Ovary (tissue), 10 donors: ENCODE measurements around the gene SLC25A30. TPM values are rescaled to one million over a fixed set of nuclear protein-coding genes. Genes with fewer than 3 reads are reported as not detected.
A peak's percentile ranks its signal among the peaks of the same experiment; 100 is the strongest.

ENCODE experiments used
- DNase-seq, 5 donors: peaks; one replicate each; pipeline ENCODE4 v3.0.0-alpha.2; 2019 to 2020
- H3K27ac ChIP-seq, 2 donors: fragments of 200-600 bp; one replicate each; pipeline versions ENCODE4 v1.5.1 to v1.8.0; 2019 to 2022
- H3K27me3 ChIP-seq: fragments of 200-600 bp; one replicate; pipeline ENCODE4 v1.8.0; 2022
- H3K36me3 ChIP-seq: fragments of 200-600 bp; sonication (generic); one replicate; pipeline ENCODE4 v1.5.1; 2019
- H3K4me1 ChIP-seq: one replicate; pipeline ENCODE4 v1.8.1; 2013; ENCODE audit warnings: mild to moderate bottlenecking, moderate library complexity; ENCODE audit not compliant: insufficient read depth
- H3K4me3 ChIP-seq: fragments of 200-600 bp; sonication (generic); one replicate; pipeline ENCODE4 v1.5.1; 2017
- H3K9me3 ChIP-seq, 2 donors: fragments of 200-600 bp in 1 of 2; sonication (generic) in 1 of 2; one replicate each; pipeline versions ENCODE4 v1.5.1 to v1.8.1; 2013 to 2019; ENCODE audit warnings: mild to moderate bottlenecking in 1 of 2, moderate library complexity in 1 of 2
- EP300 ChIP-seq: sonication (generic); formaldehyde crosslinking; IDR thresholded peaks from one replicate; pipeline ENCODE4 v1.6.1; 2017; ENCODE audit warnings: antibody characterized with exemption
- POLR2A ChIP-seq: fragments of 450-650 bp; IDR thresholded peaks from one replicate; pipeline ENCODE4 v1.6.1; 2017; ENCODE audit warnings: antibody characterized with exemption, mild to moderate bottlenecking, moderate library complexity
- WGBS, 3 donors: extraction: QIAGEN DNeasy Blood & Tissue Kit in 1 of 3; methylation state at CpG; one replicate each; pipeline versions ENCODE4 v1.1.5 to v1.1.7; 2013 to 2017; 5-methylcytosine and 5-hydroxymethylcytosine counted together
- intact Hi-C, 4 donors: fragments of 100-400 bp; cut with DNase I; formaldehyde crosslinking; loops; one replicate each; pipeline versions ENCODE4 v1.11.0 to v1.15.1; 2022 to 2023
- long read RNA-seq, 3 donors: library from polyadenylated mRNA in 2 of 3; unstranded in 2 of 3; transcript quantifications; one replicate each; pipeline ENCODE4 v2.0.0 and lab custom pipeline, GENCODE V29; 2021 to 2026
- polyA plus RNA-seq, 2 donors: library from polyadenylated mRNA; stranded (reverse); fragments of 200-250 nt in 1 of 2; fragments of 350-450 nt in 1 of 2; fragmentation: Illumina TruSeq in 1 of 2; extraction: RNeasy Lipid Tissue Mini Kit (QIAGEN cat#74804) in 1 of 2; gene quantifications; one replicate each; pipeline ENCODE4 v1.2.3, GENCODE V29; 2013 to 2014
- total RNA-seq, 7 donors: library from RNA; depleted of rRNA in 2 of 7; stranded (reverse); fragments of >200 nt in 2 of 7; fragmentation: NEBNext Ultra II Directional in 3 of 7; extraction: Animal tissue kit (Norgen Biotek cat#: 25700) in 3 of 7; gene quantifications; one replicate each; pipeline versions ENCODE4 v1.1.0 to v1.2.4, GENCODE V29; 2016 to 2023
- TF ChIP-seq, protein P1 (sequence below), 3 donors: fragments of 450-650 bp in 2 of 3; fragments of 200-600 bp in 1 of 3; IDR thresholded peaks; one replicate each; pipeline versions ENCODE4 v1.5.1 to v1.8.0; 2016 to 2022; ENCODE audit warnings: antibody characterized with exemption in 3 of 3, mild to moderate bottlenecking in 1 of 3
- donor health status: DM: no; HTN: no; CAD: no; lungs with moderate emphysema.
- donor health status: DM: no; HTN: no; CAD: no.
- donor health status: Bipolar disorder and iron deficiency.
- donor health status: DM: yes; HTN: yes; CAD: no.
- donor health status: DM: no; HTN: no; CAD: no.
- donor health status: DM: yes; HTN: yes; CAD: no.

The SLC25A30 gene, protein sequence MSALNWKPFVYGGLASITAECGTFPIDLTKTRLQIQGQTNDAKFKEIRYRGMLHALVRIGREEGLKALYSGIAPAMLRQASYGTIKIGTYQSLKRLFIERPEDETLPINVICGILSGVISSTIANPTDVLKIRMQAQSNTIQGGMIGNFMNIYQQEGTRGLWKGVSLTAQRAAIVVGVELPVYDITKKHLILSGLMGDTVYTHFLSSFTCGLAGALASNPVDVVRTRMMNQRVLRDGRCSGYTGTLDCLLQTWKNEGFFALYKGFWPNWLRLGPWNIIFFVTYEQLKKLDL
- total RNA-seq (10 to 100 TPM; 10.7 to 33.4 (median 22.8) TPM), polyA plus RNA-seq (10 to 100 TPM; 11.5 to 23.2 TPM)
- long read RNA-seq, donor 1, partial matches to known transcripts: 0 of 5 reads
- long read RNA-seq, donor 1, other reads (novel, unspliced or antisense): 3 of 5 reads
- long read RNA-seq, donor 2, partial matches to known transcripts: 0 of 3 reads
- long read RNA-seq, donor 2, other reads (novel, unspliced or antisense): 0 of 3 reads
- long read RNA-seq, donor 3, partial matches to known transcripts: 0 of 5 reads
- long read RNA-seq, donor 3, other reads (novel, unspliced or antisense): 2 of 5 reads

DNA sequence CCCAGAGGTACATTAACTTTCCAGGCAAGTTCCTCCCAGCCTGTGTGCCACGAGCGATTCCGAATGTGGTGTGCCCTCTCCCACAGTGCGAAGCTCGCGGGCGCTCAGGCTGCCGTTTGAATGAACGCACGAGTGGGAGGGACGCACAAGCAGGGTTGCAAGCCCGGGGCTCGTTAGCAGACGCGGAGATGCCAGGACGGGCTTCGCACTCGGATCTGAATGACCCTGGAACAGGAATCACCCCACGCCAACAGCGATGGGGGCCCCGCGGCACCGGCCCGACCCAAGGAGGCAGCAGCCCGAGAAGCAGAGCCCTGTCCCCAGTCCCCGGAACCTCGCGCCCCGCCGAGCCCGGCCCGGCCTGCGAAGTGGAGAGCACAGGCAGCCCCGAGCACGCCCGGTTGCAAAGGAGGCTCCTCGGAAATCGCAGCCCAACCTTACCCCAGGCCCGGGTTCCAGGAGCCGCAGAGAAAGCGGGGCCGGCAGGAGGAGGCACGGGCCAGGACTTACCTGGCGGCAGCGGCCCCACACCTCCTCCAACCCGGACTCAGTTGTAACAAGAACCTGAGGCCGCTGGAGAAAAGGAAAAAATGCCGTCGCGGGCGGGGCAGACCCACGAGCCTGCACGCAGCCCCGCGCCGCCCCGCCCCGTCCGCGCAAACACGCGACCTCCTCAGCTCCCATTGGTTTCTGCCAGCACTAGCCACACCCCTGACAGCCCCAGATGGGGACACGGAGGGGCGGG lies at the start of gene SLC25A30:
SLC25A30 (minus strand) TSS at position 584 of the 745 bp plus-strand sequence. CDS start 6,948 bp downstream, outside the sequence.
- peak within 1 kb of the TSS; percentile 4 to 76 for H3K27ac ChIP-seq
- peak; percentile 91 to 95 (median 94) for DNase-seq
- H3K9me3 ChIP-seq: no peaks in the 10 kb centered on the region
- intact Hi-C loops: loop anchor here in 1 of 4 donors (10.0 kb wide), 1 partner anchor 47 kb away; the partner anchor contains the start of gene COG3
- WGBS, 3 donors: 0% methylated on average over 47 to 64 of the region's 64 CpGs
- H3K4me3 ChIP-seq: peak within 1 kb of the TSS; percentile 79
- H3K27me3 ChIP-seq: no peaks in the 10 kb centered on the region
- no peaks in the 10 kb centered on the region for H3K36me3 ChIP-seq
- peaks cover 8% of the 10 kb centered on the region for H3K4me1 ChIP-seq
- peak; percentile 44 for TF ChIP-seq POLR2A
- TF ChIP-seq, protein P1, sequence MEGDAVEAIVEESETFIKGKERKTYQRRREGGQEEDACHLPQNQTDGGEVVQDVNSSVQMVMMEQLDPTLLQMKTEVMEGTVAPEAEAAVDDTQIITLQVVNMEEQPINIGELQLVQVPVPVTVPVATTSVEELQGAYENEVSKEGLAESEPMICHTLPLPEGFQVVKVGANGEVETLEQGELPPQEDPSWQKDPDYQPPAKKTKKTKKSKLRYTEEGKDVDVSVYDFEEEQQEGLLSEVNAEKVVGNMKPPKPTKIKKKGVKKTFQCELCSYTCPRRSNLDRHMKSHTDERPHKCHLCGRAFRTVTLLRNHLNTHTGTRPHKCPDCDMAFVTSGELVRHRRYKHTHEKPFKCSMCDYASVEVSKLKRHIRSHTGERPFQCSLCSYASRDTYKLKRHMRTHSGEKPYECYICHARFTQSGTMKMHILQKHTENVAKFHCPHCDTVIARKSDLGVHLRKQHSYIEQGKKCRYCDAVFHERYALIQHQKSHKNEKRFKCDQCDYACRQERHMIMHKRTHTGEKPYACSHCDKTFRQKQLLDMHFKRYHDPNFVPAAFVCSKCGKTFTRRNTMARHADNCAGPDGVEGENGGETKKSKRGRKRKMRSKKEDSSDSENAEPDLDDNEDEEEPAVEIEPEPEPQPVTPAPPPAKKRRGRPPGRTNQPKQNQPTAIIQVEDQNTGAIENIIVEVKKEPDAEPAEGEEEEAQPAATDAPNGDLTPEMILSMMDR (IDR thresholded peaks at IDR 0.05): no peak

DNA sequence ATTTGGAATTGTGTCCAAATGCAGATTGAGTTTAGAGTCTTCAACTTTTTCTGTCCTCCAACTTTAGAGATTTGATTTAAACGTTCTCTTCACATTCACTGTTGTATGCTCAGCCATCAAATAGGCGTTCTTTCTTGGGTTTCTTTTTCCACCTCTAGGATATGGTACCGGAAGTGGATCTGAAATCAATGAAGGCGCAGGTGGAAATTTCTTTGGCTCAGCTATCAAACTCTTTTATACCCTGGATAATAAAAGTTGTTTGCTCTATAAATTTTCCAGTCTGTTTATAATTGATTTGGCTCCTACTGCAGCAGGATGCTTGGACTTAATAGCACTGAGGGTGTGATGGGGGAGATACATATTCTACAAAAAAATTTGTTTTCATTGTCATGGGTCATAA lies 48.2 kb upstream of the SLC25A30 start:
- no peaks in the 10 kb centered on the region for H3K36me3 ChIP-seq
- 59 to 72% (median 71%) methylated on average over 4 of the region's 4 CpGs for WGBS, 3 donors
- H3K4me1 ChIP-seq: peaks cover 14% of the 10 kb centered on the region
- intact Hi-C loops: loop anchor here in 1 of 4 donors (10.0 kb wide), 1 partner anchor 52 kb away; the partner anchor contains the start of gene SLC25A30
- DNase-seq: no peak
- no peaks in the 10 kb centered on the region for H3K9me3 ChIP-seq
- no peak overlapping the region for H3K27ac ChIP-seq
- TF ChIP-seq EP300: no peak
- no peak for TF ChIP-seq POLR2A
- TF ChIP-seq, protein P1 (IDR thresholded peaks at IDR 0.05): no peak
- H3K4me3 ChIP-seq: peak overlapping the region; percentile 98
- H3K27me3 ChIP-seq: no peaks in the 10 kb centered on the region

DNA sequence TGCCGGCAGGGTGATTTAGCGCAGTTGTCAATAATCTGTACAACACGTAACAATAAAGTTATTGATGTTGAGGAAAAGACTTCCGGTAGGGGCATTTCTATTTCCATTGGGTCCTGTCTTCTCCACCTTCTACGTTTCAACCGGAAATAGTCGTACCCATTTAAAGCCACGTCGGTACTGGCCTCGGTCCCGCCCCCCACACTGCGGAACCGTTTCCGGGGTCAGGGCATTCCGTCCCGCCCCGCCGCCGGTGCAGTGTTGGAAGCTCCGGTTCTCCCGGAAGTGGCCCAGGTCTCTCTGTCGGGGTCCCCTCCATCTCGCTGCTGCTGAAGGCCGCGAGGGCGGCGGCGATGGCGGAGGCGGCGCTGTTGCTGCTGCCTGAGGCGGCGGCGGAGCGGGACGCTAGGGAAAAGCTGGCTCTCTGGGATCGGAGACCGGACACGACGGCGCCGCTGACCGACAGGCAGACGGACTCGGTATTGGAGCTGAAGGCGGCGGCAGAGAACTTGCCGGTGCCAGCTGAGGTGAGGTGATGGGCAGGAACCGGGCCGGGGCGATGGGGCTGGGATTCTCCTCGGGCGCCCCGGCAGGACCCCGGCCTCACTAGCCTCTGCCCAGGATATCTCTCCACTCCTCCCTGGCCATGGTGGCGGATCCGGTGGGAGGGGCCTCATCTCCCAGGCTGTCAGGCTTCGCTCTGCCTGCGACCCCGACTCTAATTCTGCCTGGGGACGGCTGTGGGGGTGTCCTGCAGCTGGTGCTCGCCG lies 46.7 kb upstream of the SLC25A30 start, which contains the start of gene COG3:
COG3 (plus strand) TSS at position 253 of the 767 bp plus-strand sequence; CDS start at position 351, 98 bp downstream.
- peak; percentile 92 to 96 (median 94) for DNase-seq
- Histone ChIP-seq H3K4me3 (peak within 1 kb of the TSS; percentile 98), H3K27me3 (no peaks in the 10 kb centered on the region), H3K36me3 (no peaks in the 10 kb centered on the region), H3K27ac (peak within 1 kb of the TSS in 1 of 2 donors; percentile 78), H3K4me1 (peaks cover 14% of the 10 kb centered on the region), H3K9me3 (no peaks in the 10 kb centered on the region)
- TF ChIP-seq, protein P1 (IDR thresholded peaks at IDR 0.05): peak in 1 of 3 donors; percentile 32
- TF ChIP-seq EP300 (no peak), POLR2A (peak; percentile 60)
- 0 to 1% (median 1%) methylated on average over 57 to 63 of the region's 63 CpGs for WGBS, 3 donors
- intact Hi-C loops: loop anchor here in 1 of 4 donors (10.0 kb wide), 1 partner anchor 50 kb away; the partner anchor contains the start of gene SLC25A30
